Renal cortical epithelial cell (primary cell): Measurements from ENCODE around the gene VMO1. TPM values are rescaled to one million over a fixed set of nuclear protein-coding genes. Genes with fewer than 3 reads are reported as not detected.
A peak's percentile ranks its signal among the peaks of the same experiment; 100 is the strongest.

Experiments used
- DNase-seq: peaks from one replicate; pipeline ENCODE4 v3.0.0-alpha.2; 2011; ENCODE audit warnings: low read depth
- total RNA-seq: library from RNA; depleted of rRNA; stranded (reverse); fragments of >200 nt; gene quantifications from 2 replicates; pipeline ENCODE4 v1.2.3, GENCODE V29; 2014

Gene VMO1
- total RNA-seq, 1 donor from 2014 or later, result not detected

DNA sequence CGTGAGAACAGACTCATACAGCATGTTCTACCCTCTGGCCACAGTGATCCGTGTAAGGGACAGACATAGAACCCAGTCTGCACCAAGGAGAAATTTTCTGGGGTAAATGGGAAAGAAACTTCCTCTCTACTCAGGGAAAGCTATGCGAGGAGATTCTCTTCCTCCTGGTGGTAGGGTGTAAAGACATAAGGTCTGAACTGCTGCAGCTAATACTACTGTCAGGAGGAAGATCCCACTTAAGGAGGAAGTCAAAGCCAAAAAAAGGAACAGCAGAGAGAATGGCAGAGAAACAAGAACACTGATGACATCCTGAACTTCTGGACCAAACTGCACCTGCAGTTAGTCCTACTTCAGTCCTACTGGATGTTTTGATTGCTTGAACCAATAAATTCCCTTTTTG is 21.6 kb downstream of the VMO1 start:
- DNase-seq, result no peak

DNA sequence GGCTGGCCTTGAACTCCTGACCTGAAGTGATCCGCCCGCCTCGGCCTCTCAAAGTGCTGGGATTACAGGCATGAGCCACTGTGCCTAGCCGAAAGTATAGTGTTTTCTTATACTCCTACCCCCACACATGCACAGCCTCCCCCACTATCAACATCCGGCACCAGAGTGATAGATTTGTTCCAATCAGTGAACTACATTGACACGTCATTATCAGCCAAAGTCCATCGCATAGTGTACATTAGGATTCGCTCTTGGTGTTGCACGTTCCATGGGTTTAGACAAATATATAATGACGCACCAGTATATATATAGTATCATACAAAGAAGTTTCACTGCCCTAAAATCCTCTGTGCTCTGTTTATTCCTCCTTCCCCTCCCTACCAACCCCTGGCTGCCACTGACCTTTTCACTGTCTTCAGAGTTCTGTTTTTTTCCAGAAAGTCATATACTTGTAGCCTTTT is 26.4 kb downstream of the VMO1 start:
- no peak for DNase-seq

DNA sequence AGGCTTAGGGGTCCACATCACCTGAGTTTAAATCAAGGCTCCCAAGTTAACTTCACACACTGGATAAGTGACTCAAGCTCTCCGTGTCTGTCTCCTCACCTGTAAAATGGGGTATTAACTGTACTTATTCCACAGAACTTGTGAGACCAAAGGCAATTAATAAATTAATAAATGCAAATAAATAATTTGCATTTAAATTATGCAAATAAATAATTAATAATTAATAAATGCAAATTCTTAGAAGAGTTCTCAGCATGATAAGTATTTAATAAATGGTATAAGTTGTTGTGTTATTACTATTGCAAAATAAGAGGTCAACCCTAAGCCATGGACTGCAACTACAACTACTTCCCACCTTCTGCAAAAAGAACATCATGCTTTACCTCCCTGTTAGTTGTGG is 32.8 kb downstream of the VMO1 start:
- DNase-seq, result no peak

DNA sequence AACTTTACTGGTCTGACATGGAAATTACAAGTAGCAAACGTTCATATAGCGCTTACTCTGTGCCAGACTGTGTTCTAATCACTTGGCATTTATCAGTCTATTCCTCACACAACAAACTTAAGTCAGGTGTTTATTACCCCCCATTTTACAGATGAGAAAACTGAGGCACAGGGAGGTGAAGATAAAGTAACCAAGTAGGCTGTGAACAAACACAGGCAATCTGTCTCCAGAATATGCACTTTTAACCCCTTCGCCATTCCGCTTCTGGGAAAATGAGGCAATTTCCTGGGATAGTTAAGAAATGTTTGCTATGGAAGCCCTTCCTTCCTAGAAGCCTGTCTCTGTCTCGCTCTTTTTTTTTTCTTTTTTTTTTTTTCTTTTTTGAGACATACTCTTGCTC is 34.2 kb downstream of the VMO1 start:
- DNase-seq, result no peak

DNA sequence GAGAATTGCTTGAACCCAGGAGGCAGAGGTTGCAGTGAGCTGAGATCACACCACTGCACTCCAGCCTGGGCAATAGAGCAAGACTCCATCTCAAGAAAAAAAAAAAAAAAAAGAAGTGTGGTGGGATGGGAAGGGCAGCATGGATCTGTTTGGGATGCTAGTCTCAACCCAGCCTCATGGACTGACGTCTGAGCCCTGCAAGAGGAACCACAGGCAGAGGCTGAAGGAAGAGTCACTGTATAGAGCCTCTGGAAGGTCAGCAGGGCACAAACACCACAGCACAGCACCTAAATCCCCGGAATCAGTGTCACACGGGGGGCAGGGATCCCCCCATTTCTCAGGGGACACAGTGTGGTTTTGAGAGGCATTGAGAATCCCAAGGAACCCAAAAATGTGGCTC is 35.6 kb downstream of the VMO1 start:
- no peak for DNase-seq

DNA sequence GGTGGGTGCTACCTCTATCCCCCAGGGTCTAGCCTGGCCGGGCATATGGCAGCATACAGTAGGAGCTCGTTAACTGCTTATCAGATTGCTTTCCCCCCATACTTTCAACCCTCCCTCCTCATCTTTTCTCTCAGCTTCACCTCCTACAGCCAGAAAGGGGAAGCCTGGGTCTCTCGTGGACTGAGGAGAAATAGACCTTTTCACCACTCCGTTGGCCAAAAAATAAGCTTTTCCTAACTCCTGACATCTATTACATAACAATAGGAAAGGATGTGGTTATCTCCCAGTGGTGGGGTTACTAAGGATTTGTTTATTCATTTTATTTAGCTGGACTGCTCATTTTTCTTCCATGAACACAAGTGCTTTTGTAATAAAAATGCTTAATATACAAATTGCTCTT is 37.5 kb downstream of the VMO1 start:
- DNase-seq, result no peak

DNA sequence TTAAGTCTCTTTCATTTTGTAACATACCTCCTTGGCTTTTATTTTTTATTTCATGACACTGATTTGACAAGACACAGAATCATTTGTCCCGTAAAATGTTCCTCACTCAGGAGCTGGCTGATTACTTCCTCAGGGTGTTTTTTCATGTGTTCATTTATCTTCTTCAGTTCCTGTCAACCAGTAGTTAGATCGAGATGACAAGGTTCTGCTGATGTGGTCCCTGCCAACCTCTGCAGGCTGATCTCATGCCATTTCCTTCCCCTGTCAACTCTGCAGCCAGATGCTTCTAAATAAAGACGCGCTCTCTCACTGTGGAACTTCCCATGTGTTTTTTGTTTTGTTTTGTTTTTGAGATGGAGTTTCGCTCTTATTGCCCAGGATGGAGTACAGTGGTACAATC is 38.3 kb downstream of the VMO1 start:
- no peak for DNase-seq

DNA sequence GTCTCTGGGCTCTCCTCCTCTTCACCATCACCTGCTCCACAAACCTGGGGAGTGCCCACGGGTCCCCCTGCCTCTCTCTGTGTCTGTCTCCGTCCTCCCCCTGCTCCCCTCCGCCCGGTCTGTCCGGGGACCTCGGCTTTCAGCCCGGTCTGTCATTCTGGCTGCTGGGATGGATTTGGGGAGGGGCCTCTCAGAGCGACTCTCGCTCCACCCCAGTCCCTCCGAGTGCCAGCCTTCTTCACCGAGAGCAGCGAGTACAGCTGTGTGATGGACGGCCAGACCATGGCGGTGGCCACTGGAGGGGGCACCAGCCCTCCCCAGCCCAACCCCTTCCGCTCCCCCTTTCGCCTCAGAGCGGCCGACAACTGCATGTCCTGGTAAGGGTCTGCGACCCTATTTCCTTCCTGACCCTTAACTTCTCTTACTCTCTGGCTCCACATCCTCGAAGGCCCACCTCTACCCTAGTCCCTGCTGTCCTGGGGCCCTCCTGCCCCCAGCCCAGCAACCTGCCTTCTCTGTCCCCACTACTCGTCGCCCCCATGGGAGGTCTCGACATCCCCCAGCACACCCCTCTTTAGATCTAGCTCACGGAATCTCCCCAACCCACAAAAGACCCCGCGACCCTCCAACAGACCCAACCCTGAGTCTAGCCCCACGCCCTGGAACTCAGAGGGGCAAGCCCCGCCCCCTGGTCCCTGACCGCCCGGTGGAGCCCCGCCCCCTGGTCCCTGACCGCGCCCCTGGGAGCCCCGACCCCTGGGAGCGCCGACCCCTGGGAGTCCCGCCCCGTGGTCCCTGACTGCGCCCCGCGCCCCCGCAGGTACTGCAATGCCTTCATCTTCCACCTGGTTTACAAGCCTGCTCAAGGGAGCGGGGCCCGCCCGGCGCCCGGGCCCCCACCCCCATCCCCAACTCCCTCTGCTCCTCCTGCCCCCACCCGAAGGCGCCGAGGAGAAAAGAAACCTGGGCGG is 40.9 kb downstream of the VMO1 start:
- no peak for DNase-seq

DNA sequence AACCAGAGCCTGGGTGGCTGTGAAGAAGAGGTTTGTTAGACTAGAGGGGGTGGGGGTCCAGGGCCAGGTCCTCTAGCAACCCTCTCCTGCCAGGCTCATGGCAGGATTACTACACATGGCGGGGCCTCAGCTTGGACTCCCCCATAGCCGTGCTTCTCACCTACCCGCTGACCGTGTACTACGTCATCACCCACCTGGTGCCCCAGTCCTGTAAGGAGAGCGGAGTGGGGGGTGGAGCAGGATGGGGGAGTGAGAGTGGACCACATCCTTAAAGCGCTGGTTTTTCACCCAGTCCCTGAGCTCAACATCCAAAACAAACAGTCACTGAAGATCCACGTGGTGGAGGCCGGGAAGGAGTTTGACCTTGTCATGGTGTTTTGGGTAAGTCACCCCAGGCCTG is 42.3 kb downstream of the VMO1 start:
- no peak for DNase-seq

DNA sequence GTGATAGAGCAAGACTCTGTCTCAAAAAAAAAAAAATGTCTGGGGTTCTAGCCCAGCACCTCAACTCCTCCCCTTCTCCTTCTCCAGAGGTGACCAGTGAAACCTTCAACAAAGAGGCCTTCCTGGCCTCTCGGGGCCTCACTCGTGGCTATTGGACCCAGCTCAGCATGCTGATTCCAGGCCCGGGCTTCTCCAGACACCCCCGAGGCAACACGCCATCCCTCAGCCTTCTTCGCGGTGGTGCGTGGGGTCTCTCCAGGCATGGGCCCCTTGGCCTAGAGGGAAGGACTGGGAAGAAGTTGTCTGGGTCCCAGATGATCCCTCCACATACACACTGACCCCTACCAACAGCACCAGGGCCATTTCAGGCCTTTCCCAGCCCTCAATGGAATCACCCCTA is 42.9 kb downstream of the VMO1 start:
- DNase-seq, result no peak

DNA sequence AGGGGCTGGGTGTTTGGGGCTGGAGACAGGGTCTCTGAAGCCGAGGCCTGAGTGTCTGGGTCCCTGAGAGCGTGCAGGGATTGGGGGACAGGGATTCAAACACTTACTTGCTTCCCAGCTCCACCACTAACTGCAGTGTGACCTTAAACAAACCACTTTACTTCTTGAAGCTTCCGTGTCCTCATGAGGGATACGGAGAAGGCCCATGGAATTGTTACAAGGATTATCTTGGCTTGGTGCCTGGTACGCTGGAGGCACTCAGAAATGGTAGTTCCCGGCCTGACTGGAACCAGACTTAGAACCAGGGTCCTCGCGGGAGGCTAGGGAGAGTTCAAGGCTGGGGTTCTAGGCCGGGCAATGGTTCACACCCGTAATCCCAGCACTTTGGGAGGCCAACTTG is 43.5 kb downstream of the VMO1 start:
- no peak for DNase-seq

DNA sequence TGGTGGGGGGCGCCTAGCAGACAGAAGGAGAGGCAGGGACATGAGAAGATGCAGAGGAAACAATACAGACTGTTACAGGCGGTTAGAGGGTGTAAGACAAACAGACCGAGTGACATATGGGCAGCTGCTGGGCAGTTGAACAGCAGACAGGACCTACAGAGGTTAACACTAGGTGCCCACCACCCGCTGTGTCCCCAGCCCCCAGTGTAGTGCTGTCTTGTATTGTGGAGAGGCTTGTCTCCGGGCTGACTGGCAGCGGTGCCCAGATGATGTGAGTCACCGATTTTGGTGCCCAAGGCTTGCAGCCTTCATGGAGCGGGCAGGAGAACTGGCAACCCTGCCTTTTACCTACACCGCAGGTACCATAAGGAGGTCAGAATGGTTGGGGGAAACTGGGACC is 44.0 kb downstream of the VMO1 start:
- no peak for DNase-seq

DNA sequence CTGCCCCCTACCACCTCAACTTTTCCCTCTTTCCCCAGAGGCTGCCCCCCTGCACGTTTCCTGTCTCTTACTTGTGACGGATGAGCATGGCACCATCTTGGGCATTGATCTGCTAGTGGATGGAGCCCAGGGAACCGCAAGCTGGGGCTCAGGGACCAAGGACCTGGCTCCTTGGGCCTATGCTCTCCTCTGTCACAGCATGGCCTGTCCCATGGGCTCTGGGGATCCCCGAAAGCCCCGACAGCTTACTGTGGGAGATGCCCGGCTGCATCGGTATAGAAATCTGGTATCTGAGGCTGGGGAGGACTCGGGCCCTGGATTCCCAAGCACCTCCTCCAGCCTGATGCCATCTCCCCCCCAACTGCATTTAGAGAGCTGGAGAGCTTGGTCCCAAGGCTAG is 44.6 kb downstream of the VMO1 start:
- no peak for DNase-seq

DNA sequence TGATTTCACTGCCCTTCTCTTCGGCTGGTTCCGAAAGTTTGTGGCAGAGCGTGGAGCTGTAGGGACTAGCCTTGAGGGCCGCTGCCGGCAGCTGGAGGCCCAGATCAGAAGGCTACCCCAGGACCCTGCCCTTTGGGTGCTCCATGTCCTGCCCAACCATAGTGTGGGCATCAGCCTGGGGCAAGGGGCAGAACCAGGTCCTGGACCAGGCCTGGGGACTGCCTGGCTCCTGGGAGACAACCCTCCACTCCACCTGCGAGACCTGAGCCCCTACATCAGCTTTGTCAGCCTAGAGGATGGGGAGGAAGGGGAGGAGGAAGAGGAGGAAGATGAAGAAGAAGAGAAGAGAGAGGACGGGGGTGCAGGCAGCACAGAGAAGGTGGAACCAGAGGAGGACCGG is 45.6 kb downstream of the VMO1 start:
- DNase-seq, result no peak

DNA sequence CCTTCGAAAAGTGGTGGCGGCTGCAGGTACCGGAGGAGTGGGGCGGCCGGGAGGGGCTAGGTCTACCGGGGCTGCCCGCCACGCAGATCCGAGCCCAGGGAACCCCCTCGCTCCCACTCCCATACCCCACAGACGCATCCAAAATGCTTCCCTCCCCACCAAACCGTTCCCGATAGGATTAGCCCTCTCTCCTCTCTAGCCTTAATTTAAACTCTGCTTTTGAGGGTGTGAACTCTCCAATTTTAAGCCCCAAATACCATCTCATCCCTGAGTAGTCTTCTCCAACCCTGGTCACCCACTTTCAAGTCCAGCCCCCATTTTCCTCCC is 46.2 kb downstream of the VMO1 start:
- no peak for DNase-seq

DNA sequence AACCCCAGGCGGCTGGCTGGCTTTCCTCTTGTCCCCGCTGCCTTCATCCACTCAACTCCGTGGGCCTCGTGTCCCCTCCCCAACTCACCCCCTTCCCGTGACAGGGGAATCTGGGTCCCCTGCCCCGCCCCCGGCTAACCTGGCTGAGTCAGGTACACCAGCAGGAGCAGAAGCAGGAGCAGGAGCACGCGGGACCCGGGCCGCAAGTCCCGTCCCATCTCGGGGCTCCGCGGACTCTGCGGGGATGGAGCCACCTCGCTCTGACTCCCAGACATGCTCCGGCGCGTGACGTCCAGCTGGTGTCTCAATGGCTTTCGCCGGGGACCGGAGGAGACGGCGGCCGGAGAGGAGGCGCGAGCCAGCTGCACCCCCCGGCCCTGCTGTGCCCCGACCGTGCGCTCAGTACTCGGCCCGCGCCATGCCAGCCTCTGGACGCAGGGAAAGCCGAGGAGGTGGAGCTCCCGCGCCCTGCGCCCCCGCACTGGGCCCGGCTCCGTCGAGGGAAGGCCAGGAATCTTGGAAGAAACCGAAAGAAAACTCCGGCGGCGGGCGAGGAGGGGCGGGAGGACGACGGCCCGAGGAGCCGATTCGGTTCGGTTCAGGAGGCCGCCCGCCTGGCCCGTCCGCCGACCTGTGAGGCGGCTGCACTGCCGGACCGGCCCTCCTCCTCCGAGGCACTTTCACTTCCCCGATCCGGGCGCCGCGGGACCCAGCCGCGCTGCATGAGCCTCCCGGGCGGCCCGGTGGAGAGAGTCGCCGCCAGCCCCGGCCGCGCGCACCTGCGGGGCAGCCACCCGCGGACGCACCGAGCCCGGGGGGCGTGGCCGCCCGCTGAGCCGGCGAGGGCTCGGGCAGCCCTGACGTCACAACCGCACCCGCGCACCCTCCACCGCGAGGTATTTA is 46.8 kb downstream of the VMO1 start, which contains the start of the genes CXCL16 and ZMYND15:
Gene CXCL16, minus strand, starts transcription at position 807 of the 903 bp plus-strand sequence. Its CDS starts 589 bp downstream, at position 218.
Gene ZMYND15, plus strand, starts transcription at position 712 of the 903 bp plus-strand sequence. CDS start 716 bp downstream, outside the sequence.
- DNase-seq, result no peak

DNA sequence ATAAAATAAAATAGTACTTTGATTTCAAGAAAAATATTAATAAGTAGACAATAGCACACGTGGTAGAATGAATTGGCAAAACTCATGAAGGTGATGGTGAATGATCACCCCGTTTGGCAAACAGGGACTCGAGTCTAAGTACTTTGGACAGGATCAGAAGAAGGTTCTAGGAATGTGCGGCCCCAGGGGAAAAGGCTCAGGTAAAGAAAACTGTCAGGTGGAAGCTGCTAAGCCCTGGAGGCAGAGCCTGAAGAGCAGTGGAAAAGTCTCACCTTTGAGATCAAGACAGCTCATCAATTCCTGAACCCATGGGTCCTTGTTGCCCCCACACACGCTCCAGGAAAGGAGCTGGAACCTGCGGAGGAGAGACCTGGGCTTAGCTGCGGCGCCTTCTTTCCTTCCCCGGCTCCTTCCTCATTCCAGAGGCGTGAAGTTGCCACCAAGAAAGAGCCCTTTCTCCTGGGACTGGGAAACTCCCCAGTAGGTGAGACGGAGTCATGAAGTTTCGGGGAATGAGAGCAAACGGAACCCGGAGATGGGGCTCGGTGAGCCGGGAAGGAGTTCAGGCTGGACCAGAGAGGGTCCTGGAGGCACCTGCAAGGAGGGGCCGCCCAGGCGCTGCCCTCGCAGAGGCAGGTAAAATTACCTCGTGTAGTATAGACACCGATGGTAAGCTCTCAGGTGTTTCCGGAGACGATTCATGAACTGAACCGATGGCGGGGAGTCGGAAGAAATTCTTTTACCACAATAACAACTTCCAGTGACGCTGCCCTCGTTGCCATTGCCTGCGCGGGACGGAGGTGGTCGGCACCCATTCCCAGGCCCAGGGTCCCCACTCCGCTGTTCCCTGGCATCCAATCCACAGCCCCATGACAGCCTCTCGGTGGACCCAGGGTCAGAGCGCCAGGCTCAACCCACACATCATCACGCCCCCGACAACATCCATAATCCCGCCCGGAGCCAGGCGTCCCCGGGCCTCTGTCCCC is 47.7 kb downstream of the VMO1 start:
- peak; percentile 51 for DNase-seq

DNA sequence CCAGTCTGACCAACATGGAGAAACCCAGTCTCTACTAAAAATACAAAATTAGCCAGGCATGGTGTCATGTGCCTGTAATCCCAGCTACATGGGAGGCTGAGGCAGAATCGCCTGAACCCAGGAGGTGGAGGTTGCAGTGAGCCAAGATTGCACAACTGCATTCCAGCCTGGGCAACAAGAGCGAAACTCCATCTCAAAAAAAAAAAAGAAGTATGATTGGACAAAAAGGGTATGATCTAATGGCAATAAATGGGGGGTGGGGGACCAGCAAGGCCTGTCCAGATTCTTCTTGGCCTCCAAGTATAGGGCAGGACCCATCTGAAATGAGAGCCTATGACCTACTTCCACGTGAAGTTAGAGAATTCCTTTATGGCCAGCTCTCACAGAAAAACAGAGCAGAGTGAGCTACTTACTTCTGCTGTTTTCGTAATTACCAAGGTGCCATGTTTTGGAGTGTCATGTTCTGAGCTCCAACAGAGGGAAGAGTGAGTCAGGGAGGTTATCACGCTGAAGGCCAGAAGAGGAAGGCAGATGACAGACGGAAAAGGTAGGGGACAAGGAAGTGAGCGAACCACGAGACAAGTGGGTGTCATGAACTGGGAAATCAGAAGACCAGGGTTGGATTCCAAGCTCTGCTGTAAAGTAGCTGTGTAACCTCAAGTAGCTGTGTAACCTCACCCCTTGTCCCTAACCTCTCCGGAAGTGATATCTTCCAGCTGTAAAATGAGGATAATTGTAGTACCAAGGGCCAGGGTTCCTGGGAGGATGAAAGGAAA is 50.1 kb downstream of the VMO1 start:
- no peak for DNase-seq
